ENCODE results near the gene FAM131A.

The FAM131A gene

GRCh38 chr3:184325269-184325668 is 12.1 kb upstream of the FAM131A start:
- peaks cover 100% of the 10 kb centered on the region for H3K36me3 ChIP-seq
- H3K27me3 ChIP-seq = no peaks in the 10 kb centered on the region
- no peak overlapping the region for H3K27ac ChIP-seq
- H3K9me3 ChIP-seq = no peaks in the 10 kb centered on the region
- TF ChIP-seq CTCF (IDR thresholded peaks at IDR 0.05) = no peak
- H3K4me1 ChIP-seq (ENCODE audit: control insufficient read depth in 1 of 2, insufficient read depth in 1 of 2, low read depth in 1 of 2, low read length in 1 of 2) = peaks cover 5 to 9% of the 10 kb centered on the region in 2 experiments
- no peak overlapping the region for H3K4me3 ChIP-seq (ENCODE audit: low read depth in 1 of 2, low read length in 1 of 2)

- Histone ChIP-seq H3K4me3 (ENCODE audit: low read depth in 1 of 2, low read length in 1 of 2) (no peak overlapping the region), H3K27me3 (no peaks in the 10 kb centered on the region), H3K4me1 (ENCODE audit: control insufficient read depth in 1 of 2, insufficient read depth in 1 of 2, low read depth in 1 of 2, low read length in 1 of 2) (peaks cover 5 to 8% of the 10 kb centered on the region in 2 experiments), H3K36me3 (peaks cover 97% of the 10 kb centered on the region), H3K27ac (no peak overlapping the region), H3K9me3 (no peaks in the 10 kb centered on the region)
- TF ChIP-seq CTCF (IDR thresholded peaks at IDR 0.05) = no peak
Measured at GRCh38 chr3:184325715-184326369, 11.6 kb upstream of the FAM131A start.

- Histone ChIP-seq H3K27ac (no peak overlapping the region), H3K36me3 (peaks cover 97% of the 10 kb centered on the region), H3K27me3 (no peaks in the 10 kb centered on the region), H3K9me3 (no peaks in the 10 kb centered on the region), H3K4me1 (ENCODE audit: control insufficient read depth in 1 of 2, insufficient read depth in 1 of 2, low read depth in 1 of 2, low read length in 1 of 2) (peaks cover 5 to 8% of the 10 kb centered on the region in 2 experiments), H3K4me3 (ENCODE audit: low read depth in 1 of 2, low read length in 1 of 2) (no peak overlapping the region)
- no peak for TF ChIP-seq CTCF (IDR thresholded peaks at IDR 0.05)
Measured at GRCh38 chr3:184327171-184327570, 10.2 kb upstream of the FAM131A start.

GRCh38 chr3:184328516-184328915 is 8.9 kb upstream of the FAM131A start:
- no peak overlapping the region for H3K27ac ChIP-seq
- TF ChIP-seq CTCF (IDR thresholded peaks at IDR 0.05) = no peak
- peaks cover 96% of the 10 kb centered on the region for H3K36me3 ChIP-seq

GRCh38 chr3:184332370-184333090 is 4.9 kb upstream of the FAM131A start:
- peaks cover 15 to 19% of the 10 kb centered on the region in 2 experiments for H3K4me1 ChIP-seq (ENCODE audit: control insufficient read depth in 1 of 2, insufficient read depth in 1 of 2, low read depth in 1 of 2, low read length in 1 of 2)
- peaks cover 69% of the 10 kb centered on the region for H3K36me3 ChIP-seq

More at GRCh38 chr3:184328516-184328915, 8.9 kb upstream of the FAM131A start:
- H3K4me1 ChIP-seq (ENCODE audit: control insufficient read depth in 1 of 2, insufficient read depth in 1 of 2, low read depth in 1 of 2, low read length in 1 of 2) = no peaks in the 10 kb centered on the region
- no peaks in the 10 kb centered on the region for H3K9me3 ChIP-seq
- no peaks in the 10 kb centered on the region for H3K27me3 ChIP-seq
- H3K4me3 ChIP-seq (ENCODE audit: low read depth in 1 of 2, low read length in 1 of 2) = no peak overlapping the region

More at GRCh38 chr3:184332370-184333090, 4.9 kb upstream of the FAM131A start:
- H3K4me3 ChIP-seq (ENCODE audit: low read depth in 1 of 2, low read length in 1 of 2) = no peak overlapping the region
- TF ChIP-seq CTCF (IDR thresholded peaks at IDR 0.05) = no peak
- peaks cover 9% of the 10 kb centered on the region for H3K27me3 ChIP-seq
- H3K27ac ChIP-seq = no peak overlapping the region
- no peaks in the 10 kb centered on the region for H3K9me3 ChIP-seq
